ENCODE measurements around the gene PIGP. TPM values are rescaled to one million over a fixed set of nuclear protein-coding genes. Genes with fewer than 3 reads are reported as not detected.

The PIGP gene
- total and polyA plus RNA-seq, 2 of the 13 experiments (the other 11 are each of a cell fraction or from before 2014, with no cell fraction given) = 14.8 to 33.4 TPM

DNA sequence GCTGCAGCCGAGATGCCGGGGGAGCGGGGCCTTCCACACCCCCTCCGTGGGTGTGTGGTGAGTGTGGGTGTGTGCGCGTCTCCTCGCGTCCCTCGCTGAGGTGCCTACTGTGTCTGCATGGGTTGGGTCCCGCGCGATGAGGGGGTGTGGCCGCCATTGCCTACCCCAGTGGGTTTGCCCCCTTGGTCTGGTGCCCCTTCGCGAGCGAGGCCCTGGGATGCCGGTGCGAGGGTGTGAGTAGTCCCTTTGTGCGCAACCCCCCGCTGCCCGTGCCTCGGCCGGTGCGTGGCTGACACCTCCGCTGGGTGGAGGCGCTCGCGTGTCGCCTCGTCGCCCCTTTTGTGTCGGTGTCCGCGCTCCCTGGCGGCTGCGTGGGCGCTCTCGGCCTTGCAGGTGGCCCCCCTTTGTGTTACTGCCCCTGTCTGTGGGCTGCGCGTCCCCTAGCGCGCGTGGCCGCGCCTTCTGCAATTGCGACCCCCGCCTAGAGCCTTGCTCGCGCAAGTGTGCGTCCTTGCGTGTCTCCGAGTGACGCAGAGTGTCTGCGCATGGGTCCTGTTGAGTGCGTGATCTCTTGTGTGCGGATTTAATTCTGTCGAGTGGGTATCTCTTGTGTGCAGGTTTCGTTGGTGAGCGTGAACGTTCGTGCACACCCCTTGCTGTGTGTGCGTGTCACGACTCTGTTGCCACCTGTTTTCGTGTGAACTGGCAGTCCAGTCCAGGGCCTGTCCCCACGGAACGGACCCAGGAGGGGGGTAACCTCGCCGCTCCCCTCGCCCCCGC, 736 bp upstream of the PIGP start (continued):
- TF ChIP-seq RBM22 (optimal IDR thresholded peaks at IDR 0.05; ENCODE audit: low read length) (peak; percentile 22), ZFY (CRISPR knock-in tag; IDR thresholded peaks at IDR 0.05) (no peak), ZNF562 (CRISPR knock-in tag; IDR thresholded peaks at IDR 0.05; ENCODE audit: borderline replicate concordance) (no peak), ZNF180 (CRISPR knock-in tag; IDR thresholded peaks at IDR 0.05; ENCODE audit: borderline replicate concordance, low read depth) (no peak), TGIF2 (CRISPR knock-in tag; IDR thresholded peaks at IDR 0.05) (no peak), ZNF543 (CRISPR knock-in tag; IDR thresholded peaks at IDR 0.05) (no peak), GLI4 (CRISPR knock-in tag; IDR thresholded peaks at IDR 0.05; ENCODE audit: borderline replicate concordance) (no peak; the same call in 1 of the 2 replicates), ERF (CRISPR knock-in tag; IDR thresholded peaks at IDR 0.05) (no peak), STAT5B (CRISPR knock-in tag; IDR thresholded peaks at IDR 0.05) (no peak), ZNF333 (CRISPR knock-in tag; IDR thresholded peaks at IDR 0.05; ENCODE audit: borderline replicate concordance) (no peak), KDM4B (CRISPR knock-in tag; IDR thresholded peaks at IDR 0.05) (no peak), EHMT2 (IDR thresholded peaks at IDR 0.05; ENCODE audit: borderline replicate concordance, low read depth, low read length) (no peak), ZNF207 (IDR thresholded peaks at IDR 0.05; ENCODE audit: borderline replicate concordance) (no peak), HOXA5 (CRISPR knock-in tag; IDR thresholded peaks at IDR 0.05) (no peak), GABPB1 (CRISPR knock-in tag; IDR thresholded peaks at IDR 0.05) (peak; percentile 60; the same call in 1 of the 2 replicates), RCOR2 (CRISPR knock-in tag; IDR thresholded peaks at IDR 0.05) (no peak), ZNF547 (CRISPR knock-in tag; IDR thresholded peaks at IDR 0.05) (no peak; the same call in 1 of the 2 replicates), HHEX (CRISPR knock-in tag; IDR thresholded peaks at IDR 0.05) (no peak), ZNF234 (CRISPR knock-in tag; conservative IDR thresholded peaks at IDR 0.05) (no peak), NCOA2 (CRISPR knock-in tag; IDR thresholded peaks at IDR 0.05) (0 out of 2 replicates have a peak, but pooled peaks have one; percentile 14)
- TF ChIP-seq, protein P1, sequence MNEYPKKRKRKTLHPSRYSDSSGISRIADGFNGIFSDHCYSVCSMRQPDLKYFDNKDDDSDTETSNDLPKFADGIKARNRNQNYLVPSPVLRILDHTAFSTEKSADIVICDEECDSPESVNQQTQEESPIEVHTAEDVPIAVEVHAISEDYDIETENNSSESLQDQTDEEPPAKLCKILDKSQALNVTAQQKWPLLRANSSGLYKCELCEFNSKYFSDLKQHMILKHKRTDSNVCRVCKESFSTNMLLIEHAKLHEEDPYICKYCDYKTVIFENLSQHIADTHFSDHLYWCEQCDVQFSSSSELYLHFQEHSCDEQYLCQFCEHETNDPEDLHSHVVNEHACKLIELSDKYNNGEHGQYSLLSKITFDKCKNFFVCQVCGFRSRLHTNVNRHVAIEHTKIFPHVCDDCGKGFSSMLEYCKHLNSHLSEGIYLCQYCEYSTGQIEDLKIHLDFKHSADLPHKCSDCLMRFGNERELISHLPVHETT (CRISPR knock-in tag; conservative IDR thresholded peaks at IDR 0.05) = no peak
- TF ChIP-seq, protein P2, sequence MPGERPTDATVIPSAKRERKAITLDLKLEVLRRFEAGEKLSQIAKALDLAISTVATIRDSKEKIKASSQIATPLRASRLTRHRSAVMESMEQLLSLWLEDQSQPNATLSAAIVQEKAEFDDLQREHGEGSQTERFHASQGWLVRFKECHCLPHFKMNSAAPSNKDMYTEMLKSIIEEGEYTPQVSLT (CRISPR knock-in tag; IDR thresholded peaks at IDR 0.05; ENCODE audit: borderline replicate concordance, low read depth) = no peak
- TF ChIP-seq, protein P3, sequence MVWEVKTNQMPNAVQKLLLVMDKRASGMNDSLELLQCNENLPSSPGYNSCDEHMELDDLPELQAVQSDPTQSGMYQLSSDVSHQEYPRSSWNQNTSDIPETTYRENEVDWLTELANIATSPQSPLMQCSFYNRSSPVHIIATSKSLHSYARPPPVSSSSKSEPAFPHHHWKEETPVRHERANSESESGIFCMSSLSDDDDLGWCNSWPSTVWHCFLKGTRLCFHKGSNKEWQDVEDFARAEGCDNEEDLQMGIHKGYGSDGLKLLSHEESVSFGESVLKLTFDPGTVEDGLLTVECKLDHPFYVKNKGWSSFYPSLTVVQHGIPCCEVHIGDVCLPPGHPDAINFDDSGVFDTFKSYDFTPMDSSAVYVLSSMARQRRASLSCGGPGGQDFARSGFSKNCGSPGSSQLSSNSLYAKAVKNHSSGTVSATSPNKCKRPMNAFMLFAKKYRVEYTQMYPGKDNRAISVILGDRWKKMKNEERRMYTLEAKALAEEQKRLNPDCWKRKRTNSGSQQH (CRISPR knock-in tag; IDR thresholded peaks at IDR 0.05; ENCODE audit: low read depth) = peak; percentile 24; the same call in 1 of the 2 replicates
- TF ChIP-seq, protein P4, sequence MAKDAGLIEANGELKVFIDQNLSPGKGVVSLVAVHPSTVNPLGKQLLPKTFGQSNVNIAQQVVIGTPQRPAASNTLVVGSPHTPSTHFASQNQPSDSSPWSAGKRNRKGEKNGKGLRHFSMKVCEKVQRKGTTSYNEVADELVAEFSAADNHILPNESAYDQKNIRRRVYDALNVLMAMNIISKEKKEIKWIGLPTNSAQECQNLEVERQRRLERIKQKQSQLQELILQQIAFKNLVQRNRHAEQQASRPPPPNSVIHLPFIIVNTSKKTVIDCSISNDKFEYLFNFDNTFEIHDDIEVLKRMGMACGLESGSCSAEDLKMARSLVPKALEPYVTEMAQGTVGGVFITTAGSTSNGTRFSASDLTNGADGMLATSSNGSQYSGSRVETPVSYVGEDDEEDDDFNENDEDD (CRISPR knock-in tag; IDR thresholded peaks at IDR 0.05; ENCODE audit: borderline replicate concordance) = no peak
- TF ChIP-seq, protein P5, sequence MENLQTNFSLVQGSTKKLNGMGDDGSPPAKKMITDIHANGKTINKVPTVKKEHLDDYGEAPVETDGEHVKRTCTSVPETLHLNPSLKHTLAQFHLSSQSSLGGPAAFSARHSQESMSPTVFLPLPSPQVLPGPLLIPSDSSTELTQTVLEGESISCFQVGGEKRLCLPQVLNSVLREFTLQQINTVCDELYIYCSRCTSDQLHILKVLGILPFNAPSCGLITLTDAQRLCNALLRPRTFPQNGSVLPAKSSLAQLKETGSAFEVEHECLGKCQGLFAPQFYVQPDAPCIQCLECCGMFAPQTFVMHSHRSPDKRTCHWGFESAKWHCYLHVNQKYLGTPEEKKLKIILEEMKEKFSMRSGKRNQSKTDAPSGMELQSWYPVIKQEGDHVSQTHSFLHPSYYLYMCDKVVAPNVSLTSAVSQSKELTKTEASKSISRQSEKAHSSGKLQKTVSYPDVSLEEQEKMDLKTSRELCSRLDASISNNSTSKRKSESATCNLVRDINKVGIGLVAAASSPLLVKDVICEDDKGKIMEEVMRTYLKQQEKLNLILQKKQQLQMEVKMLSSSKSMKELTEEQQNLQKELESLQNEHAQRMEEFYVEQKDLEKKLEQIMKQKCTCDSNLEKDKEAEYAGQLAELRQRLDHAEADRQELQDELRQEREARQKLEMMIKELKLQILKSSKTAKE (CRISPR knock-in tag; IDR thresholded peaks at IDR 0.05; ENCODE audit: borderline replicate concordance) = peak; percentile 43
